Measurements from ENCODE around the gene RORC.

The RORC gene

DNA sequence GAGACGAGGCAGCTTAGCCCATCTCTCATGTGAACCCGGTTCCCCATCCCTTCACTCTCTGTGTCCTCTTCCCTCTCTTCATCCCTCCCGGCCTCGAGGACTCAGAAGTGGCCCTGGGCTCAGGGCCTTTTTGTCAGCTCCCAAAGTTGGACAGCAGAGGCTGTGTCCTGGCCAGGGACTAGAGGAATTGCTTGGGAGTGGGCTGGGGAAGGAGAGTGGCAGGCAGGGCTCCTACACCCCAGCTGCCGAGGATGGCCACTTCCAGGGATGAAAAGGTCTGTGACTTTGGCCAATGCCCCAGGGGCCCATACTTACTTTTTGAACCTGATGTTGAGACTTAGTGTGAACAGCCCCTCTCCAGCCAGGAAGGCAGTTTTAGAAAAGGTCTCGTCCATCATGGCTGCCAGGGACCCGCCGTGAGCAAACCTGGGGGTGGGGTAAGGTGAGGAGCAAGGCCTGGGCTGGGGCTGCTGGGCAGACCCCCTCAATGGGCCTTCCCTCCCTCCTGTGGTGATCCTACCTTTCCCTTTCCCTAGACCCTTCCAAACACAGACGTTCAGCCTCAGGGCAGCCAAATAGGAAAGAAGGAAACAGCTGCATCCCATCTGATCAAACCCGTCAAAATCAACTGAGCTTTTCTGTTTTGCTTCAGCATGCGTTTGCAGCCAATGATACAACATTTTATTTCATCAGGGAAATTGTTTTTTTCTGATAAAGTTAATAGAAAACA, 16.4 kb upstream of the RORC start:
- DNase-seq, result no peak

- no peak for DNase-seq
Measured at GRCh38 chr1:151846686-151847237, 15.2 kb upstream of the RORC start.

DNA sequence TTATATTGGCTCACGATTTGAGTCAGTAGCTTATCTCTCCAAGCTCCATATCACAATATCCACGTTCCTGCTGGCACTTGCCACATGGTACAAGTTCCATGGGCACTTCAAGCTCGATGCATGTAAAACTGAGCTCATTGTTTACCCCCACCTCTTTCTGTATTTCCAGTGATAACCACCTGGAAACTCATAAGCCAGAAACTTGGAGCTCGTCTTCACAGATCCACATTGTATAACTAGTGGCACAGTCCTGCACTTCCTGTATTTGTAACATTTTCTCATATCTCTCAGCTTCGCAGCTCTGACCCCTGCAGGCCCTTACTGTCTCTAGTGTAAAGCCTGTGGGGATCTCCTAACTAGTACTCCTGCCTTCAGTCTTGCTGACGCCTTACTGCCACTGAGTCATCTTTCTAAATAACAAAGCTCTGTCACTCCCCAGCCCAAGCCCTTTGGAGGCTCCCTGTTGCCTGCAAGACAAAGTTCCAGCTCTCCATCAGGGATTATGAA, 14.5 kb upstream of the RORC start:
- DNase-seq, result no peak

DNA sequence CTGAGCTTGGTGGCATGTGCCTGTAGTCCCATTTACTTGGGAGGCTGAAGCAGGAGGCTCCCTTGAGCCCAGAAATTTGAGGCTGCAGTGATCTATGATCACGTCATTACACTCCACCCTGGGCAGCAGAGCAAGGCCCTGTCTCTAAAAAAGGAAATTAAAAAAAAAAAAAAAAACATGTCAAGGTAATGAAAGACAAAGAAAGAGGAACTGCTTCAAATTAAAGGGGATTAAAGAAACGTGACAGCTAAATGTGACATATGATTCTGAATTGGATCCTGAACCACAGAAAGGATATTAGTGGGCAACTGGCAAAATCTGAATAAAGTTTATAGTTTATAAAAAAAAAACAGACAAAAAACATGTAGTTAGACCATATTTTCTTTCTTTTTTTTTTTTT, 11.8 kb upstream of the RORC start:
- DNase-seq, result no peak

DNA sequence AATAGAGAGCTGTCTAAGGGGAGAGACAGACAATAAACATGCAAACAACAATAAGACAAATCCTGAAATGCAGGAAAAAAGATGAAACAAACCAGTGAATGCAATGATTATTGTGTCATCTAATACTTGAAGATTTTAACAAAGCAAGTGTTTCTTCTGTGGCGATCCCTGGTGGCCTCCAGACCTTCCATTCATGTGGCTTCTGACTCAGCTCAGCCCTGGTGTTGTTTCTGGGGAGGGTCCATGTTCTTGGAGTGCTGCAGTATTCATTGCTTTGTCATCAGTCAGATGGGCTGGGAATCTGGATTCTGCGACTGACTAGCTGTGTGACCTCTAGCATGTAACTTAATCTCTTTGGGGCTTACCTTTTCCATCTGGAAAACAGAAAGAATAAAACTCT, 9.5 kb upstream of the RORC start:
- no peak for DNase-seq

GRCh38 chr1:151840421-151840820, 8.8 kb upstream of the RORC start:
- no peak for DNase-seq

DNA sequence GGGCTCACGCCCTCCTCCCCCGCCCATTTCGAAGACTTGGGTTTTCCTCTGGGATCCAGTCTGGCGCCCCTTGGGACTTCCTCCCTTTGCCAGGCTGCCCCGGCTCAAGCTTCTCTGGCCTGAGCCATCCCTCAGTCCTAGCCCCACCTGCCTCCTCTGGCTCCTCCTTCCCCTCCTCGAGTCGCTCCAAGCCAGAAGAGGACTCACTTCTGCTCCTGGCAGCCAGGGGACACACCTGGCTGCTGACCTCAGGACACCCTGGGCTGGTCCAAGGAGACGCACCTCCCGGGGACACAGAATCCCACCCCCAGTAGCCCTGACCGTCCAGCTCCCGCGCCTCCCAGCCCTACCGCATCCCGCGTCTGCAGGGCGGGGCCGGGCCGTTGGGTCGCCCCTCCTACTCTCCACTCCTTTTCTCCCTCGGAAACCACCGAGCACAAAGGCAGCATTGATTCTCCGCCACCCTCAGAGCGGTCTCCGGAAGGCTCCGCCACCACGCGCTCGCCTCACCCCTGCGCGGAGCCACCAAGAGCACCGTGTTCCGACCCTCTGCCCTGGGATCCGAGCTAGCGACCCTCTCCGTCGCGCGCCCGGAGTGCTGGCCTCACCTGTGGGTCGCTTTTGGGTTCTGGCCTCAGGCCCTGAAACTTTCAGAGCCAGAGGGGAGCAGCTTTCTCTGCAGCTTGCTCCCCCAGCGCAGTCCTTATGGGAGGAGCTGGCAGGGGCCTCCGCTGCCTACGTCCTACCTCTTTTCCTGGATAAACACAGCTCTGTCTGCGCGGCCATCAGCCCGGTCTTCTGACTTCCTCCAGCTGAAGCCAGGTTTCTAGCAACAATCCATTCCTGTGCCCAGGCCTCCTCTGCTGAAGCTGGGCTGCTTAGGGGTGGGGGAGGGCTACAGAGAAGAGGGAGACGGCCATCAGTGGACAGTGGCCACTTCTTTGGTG, 8.1 kb upstream of the RORC start, which contains the start of gene C2CD4D:
C2CD4D (minus strand) TSS at position 364 of the 947 bp plus-strand sequence. CDS start 831 bp downstream, outside the sequence.
- DNase-seq, result peak; percentile 82

DNA sequence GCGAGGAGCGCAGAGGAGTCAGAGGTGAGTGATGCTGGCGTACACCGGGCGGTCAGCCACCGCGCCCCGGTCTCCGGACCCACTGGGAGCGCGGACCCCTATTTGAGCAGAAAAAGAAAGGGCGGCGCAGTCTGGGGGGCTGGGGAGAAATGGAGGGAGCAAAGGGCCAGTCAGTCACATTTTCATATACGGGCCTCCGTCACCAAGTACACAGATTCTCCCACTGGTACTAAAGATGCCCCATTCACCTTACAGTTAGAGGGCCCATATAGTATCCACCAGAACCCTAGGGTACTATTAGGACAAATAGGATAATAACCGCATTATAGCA, 7.4 kb upstream of the RORC start:
- DNase-seq, result no peak

DNA sequence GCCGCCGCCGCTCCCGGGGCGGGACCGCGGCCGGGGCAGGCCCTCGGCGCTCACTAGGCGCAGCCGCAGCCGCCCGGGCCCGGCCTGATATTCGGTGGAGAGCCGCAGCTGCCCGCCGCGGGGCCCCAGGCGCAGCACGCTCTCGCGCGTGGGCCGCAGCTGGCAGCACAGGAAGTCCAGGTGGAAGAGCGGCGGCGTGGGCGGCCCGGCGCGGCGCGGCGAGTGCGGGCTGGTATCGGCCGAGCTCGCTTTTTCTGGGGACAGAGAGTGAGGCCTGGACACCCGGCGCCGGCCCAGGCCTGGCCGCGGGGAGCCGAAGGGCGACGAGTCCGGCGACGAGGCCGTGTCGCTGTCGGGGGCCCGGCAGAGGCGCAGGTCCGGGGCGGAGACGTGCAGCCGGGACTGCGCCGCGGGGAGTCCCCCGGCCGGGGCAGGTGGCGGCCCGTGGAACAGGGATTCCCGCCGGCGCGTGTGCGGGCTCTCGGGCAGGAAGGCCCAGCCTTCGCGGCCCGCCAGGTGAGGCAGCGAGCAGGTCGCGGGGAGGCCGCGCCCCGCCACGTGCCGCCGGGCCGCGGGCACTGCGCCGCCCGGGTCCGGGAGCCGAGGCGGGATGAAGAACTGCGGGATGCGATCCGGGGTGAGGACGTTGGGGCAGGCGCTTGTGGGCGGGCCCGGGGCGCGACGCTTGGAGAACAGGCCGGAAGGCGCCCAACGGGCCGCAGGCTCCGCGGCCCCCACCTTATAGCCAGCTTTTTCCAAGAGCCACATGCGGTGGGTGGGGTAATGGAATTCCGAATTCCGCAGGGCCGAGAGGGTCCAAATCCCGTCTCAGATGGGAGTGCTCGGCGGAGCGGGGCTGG, 6.8 kb upstream of the RORC start:
- DNase-seq, result no peak

DNA sequence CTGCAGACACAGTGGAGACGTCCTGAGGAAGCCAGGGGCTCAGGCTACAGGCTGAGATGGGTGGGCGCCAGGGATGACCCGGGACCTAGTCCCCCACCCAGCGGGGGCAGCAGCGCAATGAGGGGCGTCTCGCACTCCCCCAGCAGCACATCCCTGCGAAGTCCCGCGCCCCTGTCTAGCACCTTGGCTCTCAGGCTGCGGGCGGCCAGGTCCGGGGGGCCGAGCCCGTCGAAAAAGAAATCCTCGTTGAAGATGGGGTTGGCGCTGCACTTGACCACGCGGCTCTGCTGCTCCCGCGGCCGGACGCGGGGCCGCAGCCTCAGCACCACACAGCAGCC, 6.3 kb upstream of the RORC start:
- DNase-seq, result no peak

- no peak for DNase-seq
Measured at GRCh38 chr1:151837197-151837596, 5.6 kb upstream of the RORC start.

- no peak for DNase-seq
Measured at GRCh38 chr1:151835596-151835995, 4.0 kb upstream of the RORC start.

- no peak for DNase-seq
Measured at GRCh38 chr1:151834239-151834638, 2.6 kb upstream of the RORC start.

GRCh38 chr1:151833172-151833900, 1.7 kb upstream of the RORC start:
- DNase-seq, result no peak

DNA sequence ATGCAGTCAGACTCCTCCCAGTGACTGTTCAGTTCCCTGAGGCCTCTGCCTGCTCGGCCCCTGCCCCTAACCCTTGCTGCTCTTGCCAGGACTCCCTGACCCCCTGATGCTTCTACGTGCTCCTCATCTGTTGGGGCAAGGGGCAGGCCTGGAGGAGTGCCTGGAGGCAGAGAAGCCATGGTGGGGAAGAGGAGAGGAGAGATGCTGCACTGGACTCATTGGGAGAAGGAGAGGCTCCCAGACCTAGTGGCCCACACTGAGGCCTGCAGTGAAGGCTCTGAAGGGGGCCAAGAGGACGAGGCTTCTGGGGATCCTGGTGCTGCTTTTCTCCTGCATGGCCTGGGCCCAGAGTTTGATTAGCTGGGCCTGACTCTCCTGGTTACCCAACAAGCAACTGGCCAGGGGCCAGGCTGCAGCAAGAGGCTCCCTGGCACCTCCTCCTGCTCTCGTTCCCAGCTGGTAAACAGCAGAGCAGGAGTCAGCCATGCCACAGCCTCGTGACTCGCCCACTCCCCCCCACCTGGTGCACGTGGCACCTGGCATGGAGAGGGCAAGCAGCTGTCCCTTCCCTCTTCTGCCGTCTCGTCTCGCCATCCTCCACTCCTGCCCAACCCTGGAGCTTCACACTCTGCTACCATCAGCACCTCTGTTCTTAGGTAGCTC, 847 bp upstream of the RORC start:
- DNase-seq, result no peak

DNA sequence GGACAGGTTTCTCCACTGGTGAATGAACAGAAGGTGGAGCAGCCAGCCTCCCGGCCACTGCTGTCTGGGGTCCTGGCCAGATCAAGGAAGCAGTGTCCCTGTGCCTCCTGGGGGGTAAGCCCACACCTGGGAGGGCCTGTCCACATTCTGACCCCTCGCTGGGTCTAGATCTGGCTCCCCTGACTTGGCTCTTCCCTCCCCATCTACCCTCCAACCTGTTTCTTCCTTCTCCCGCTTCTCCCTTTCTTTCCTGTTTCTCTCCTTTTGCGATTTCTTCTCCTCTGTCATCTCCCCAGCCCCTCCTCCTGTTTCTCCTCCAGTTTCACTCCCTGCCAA, 378 bp downstream of the RORC start:
- DNase-seq, result no peak

- DNase-seq, result no peak
Measured at GRCh38 chr1:151830055-151830454, 1.5 kb downstream of the RORC start.

GRCh38 chr1:151829352-151830046, 2.1 kb downstream of the RORC start:
- DNase-seq, result no peak

DNA sequence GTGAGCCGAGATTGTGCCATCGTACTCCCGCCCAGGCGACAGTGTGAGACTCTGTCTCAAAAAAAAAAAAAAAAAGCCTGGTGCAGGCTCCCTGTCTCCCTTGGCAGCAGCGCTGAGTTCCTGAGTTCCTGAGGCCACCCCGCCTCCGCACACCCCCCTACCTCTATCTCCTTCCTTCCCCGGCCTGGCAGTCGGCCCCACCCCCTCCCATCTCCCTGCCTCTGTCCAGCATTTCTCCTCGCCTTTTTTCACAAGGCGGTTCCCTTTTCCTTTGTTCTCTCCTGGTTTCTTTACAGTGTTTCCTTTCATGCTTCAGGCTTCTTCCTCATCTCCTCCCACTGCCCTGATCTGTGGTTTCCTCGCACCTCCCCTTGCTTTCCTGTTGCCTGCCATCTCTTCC, 2.7 kb downstream of the RORC start:
- peak; percentile 16 for DNase-seq

DNA sequence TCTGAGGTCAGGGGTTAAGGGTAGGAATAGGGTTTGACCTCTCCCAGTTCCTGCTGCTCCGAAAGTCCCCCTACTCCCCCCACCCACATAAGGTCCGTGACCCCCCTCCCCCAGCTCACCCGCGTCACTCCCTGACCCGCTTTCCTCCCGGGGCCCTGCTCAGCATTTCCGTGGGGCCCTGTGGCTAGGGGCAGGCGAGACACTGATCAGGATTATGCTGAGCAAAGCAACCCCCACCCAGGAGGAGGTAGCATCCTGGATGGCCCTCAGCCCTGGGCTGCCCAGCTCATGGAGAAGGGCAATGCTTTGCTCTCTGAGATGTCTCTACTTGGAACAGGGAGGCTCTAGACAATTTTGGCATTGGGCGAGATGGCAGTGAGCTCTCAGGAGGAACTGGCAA, 3.7 kb downstream of the RORC start:
- no peak for DNase-seq
